K562 (cell line): ENCODE data around the gene RARG. TPM values are rescaled to one million over a fixed set of nuclear protein-coding genes. Genes with fewer than 3 reads are reported as not detected.

Source experiments
- ARID3A ChIP-seq: IDR thresholded peaks from 2 replicates; pipeline ENCODE4 v1.6.1; 2012; ENCODE audit warnings: low read depth, low read length, improper control_type of control experiment, borderline replicate concordance
- BCL6 ChIP-seq: fragments of 250-450 bp; sonication (Bioruptor Pico); IDR thresholded peaks from 2 replicates; pipeline ENCODE4 v1.4.0; 2020
- L3MBTL2 ChIP-seq: fragments of 450-650 bp; IDR thresholded peaks from 2 replicates; pipeline ENCODE4 v1.6.1; 2016; ENCODE audit warnings: mild to moderate bottlenecking, moderate library complexity
- NEUROD1 ChIP-seq: fragments of 150-350 bp; IDR thresholded peaks from 2 replicates; pipeline ENCODE4 v1.6.1; 2014; ENCODE audit warnings: borderline replicate concordance, low read length, low read depth; ENCODE audit not compliant: partially characterized antibody
- NR4A1 ChIP-seq, 2 experiments: fragments of 250-450 bp in 1 of 2; fragments of 450-650 bp in 1 of 2; sonication (Bioruptor Pico) in 1 of 2; IDR thresholded peaks; 2 replicates each; pipeline versions ENCODE4 v1.4.0 to v1.6.1; 2016 to 2020; ENCODE audit warnings: mild to moderate bottlenecking in 2 of 2, missing compliant biosample characterization in 1 of 2, missing genetic modification characterization in 1 of 2, moderate library complexity in 1 of 2
- RBM25 ChIP-seq: fragments of 200-400 bp; formaldehyde crosslinking; IDR thresholded peaks from 2 replicates; pipeline ENCODE4 v1.6.1; 2018; ENCODE audit warnings: low read length, low read depth, moderate library complexity; ENCODE audit not compliant: severe bottlenecking
- XRCC3 ChIP-seq: fragments of 450-650 bp; IDR thresholded peaks from 2 replicates; pipeline ENCODE4 v1.6.1; 2017; ENCODE audit warnings: mild to moderate bottlenecking, moderate library complexity
- ZNF707 ChIP-seq: fragments of 250-450 bp; sonication (Bioruptor Pico); conservative IDR thresholded peaks from 2 replicates; pipeline ENCODE4 v1.8.0; 2022; ENCODE audit warnings: inconsistent platforms, mild to moderate bottlenecking, moderate library complexity
- polyA plus RNA-seq, 8 experiments: library from polyadenylated mRNA; depleted of rRNA in 4 of 8; stranded (reverse) in 5 of 8; unstranded in 3 of 8; fragments of >200 nt; fragmentation: Nextera tagmentation in 2 of 8; fragmentation: Illumina TruSeq in 1 of 8; extraction: Ambion mirVana in 2 of 8; extraction: Trizol in 1 of 8; gene quantifications; 2 replicates each; pipeline versions ENCODE4 v1.2.1 to v1.2.3, GENCODE V29; 2011 to 2014; ENCODE audit warnings: inconsistent platforms in 1 of 8, missing spikeins in 1 of 8
- total RNA-seq, 7 experiments: library from RNA; depleted of rRNA in 6 of 7; stranded (reverse); fragments of >200 nt in 6 of 7; fragmentation: Illumina TruSeq in 2 of 7; extraction: Trizol in 2 of 7; gene quantifications; 2 replicates each; pipeline versions ENCODE4 v1.2.1 to v1.2.3, GENCODE V29; 2011 to 2021; ENCODE audit warnings: low replicate concordance in 1 of 7
- TF ChIP-seq, protein P1 (sequence below): fragments of 250-450 bp; sonication (Bioruptor Pico); IDR thresholded peaks from 2 replicates; pipeline ENCODE4 v1.5.0; 2022; ENCODE audit warnings: mild to moderate bottlenecking

The RARG gene
- total and polyA plus RNA-seq, 9 of the 15 experiments (the other 6 are each of a cell fraction or from before 2014, with no cell fraction given): 0.18 to 7.6 (median 3.8) TPM

DNA sequence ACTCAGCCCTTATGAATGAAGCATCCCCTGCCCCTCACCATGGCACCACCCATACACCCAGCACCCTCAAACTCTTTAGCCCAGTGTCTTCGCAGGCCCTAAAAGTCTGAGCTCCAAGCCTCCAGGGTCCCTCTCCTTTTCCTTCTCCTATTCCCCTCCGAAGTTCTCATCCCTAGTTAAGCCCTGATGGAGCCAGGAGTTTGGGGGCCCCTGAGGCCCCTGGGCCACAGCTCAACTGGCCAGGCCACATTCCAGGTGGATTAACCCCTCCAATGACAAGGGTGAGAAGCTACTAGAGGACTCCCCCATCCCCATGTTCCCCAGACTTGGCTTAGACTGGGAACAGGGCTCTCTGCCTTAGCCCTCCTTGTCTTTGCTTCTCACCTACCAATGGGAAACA, 2.6 kb downstream of the RARG start (continued):
- TF ChIP-seq ARID3A (no peak), NR4A1 (CRISPR knock-in tag; IDR thresholded peaks at IDR 0.05) (no peak), NR4A1 (tag; IDR thresholded peaks at IDR 0.05) (no peak), BCL6 (no peak), XRCC3 (no peak), ZNF707 (CRISPR knock-in tag) (no peak), L3MBTL2 (no peak), NEUROD1 (no peak), RBM25 (no peak)
- TF ChIP-seq, protein P1, sequence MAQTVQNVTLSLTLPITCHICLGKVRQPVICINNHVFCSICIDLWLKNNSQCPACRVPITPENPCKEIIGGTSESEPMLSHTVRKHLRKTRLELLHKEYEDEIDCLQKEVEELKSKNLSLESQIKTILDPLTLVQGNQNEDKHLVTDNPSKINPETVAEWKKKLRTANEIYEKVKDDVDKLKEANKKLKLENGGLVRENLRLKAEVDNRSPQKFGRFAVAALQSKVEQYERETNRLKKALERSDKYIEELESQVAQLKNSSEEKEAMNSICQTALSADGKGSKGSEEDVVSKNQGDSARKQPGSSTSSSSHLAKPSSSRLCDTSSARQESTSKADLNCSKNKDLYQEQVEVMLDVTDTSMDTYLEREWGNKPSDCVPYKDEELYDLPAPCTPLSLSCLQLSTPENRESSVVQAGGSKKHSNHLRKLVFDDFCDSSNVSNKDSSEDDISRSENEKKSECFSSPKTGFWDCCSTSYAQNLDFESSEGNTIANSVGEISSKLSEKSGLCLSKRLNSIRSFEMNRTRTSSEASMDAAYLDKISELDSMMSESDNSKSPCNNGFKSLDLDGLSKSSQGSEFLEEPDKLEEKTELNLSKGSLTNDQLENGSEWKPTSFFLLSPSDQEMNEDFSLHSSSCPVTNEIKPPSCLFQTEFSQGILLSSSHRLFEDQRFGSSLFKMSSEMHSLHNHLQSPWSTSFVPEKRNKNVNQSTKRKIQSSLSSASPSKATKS (CRISPR knock-in tag): no peak
